ENCODE data around the gene POLE4.

Gene POLE4

GRCh38 chr2:74942263-74942662, 16.2 kb upstream of the POLE4 start (continued):
- TF ChIP-seq ZSCAN18 (tag by site-specific recombination; IDR thresholded peaks at IDR 0.05) (no peak), EGR2 (tag by site-specific recombination; IDR thresholded peaks at IDR 0.05; ENCODE audit: low read depth) (no peak), ZNF175 (tag by site-specific recombination; IDR thresholded peaks at IDR 0.05) (no peak)

GRCh38 chr2:74944987-74945787, 13.3 kb upstream of the POLE4 start:
- no peaks in the 10 kb centered on the region for H3K4me1 ChIP-seq (ENCODE audit: control insufficient read depth, insufficient read depth, low read length)
- POLR2A ChIA-PET, result interaction anchor here (0.7 kb wide), 1 partner anchor 488 kb away, joined by 3 read pairs; no protein-coding TSS in a partner anchor
- no peaks in the 10 kb centered on the region for H3K36me3 ChIP-seq (ENCODE audit: control insufficient read depth in 2 of 2, insufficient read depth in 1 of 2, low read length in 2 of 2)
- CTCF ChIA-PET, result interaction anchor here (0.6 kb wide), 1 partner anchor 75 kb away, joined by 3 read pairs; no protein-coding TSS in a partner anchor
- no peak overlapping the region for H3K27ac ChIP-seq (ENCODE audit: extremely low read depth, low read depth, low read length)
- no peak overlapping the region for H3K4me3 ChIP-seq (ENCODE audit: low read depth, low read length)
- no peaks in the 10 kb centered on the region for H3K9me3 ChIP-seq (ENCODE audit: control insufficient read depth, insufficient read depth, low read depth, low read length)
- TF ChIP-seq ZNF202 (tag by site-specific recombination; IDR thresholded peaks at IDR 0.05; ENCODE audit: borderline replicate concordance) (no peak), ZNF175 (tag by site-specific recombination; IDR thresholded peaks at IDR 0.05) (no peak), PRDM2 (tag by site-specific recombination; IDR thresholded peaks at IDR 0.05; ENCODE audit: borderline replicate concordance) (no peak), ZSCAN30 (tag by site-specific recombination; IDR thresholded peaks at IDR 0.05) (no peak), ZNF830 (tag by site-specific recombination; IDR thresholded peaks at IDR 0.05; ENCODE audit: low read depth) (no peak), KLF8 (tag by site-specific recombination; IDR thresholded peaks at IDR 0.05) (no peak), ZNF548 (tag by site-specific recombination; IDR thresholded peaks at IDR 0.05) (no peak), ZNF362 (tag by site-specific recombination; IDR thresholded peaks at IDR 0.05) (no peak), REPIN1 (tag by site-specific recombination; IDR thresholded peaks at IDR 0.05; ENCODE audit: low read depth) (no peak), ZFP41 (tag by site-specific recombination; IDR thresholded peaks at IDR 0.05; ENCODE audit: borderline replicate concordance) (no peak), ZBTB21 (tag by site-specific recombination; IDR thresholded peaks at IDR 0.05) (no peak), MZF1 (tag by site-specific recombination; IDR thresholded peaks at IDR 0.05; ENCODE audit: borderline replicate concordance) (no peak), YY2 (tag by site-specific recombination; IDR thresholded peaks at IDR 0.05) (no peak), ZSCAN18 (tag by site-specific recombination; IDR thresholded peaks at IDR 0.05) (no peak), ZNF560 (tag by site-specific recombination; IDR thresholded peaks at IDR 0.05; ENCODE audit: borderline replicate concordance) (no peak), ZNF155 (tag by site-specific recombination; IDR thresholded peaks at IDR 0.05) (no peak), SP2 (tag by site-specific recombination; IDR thresholded peaks at IDR 0.05) (no peak), TSHZ1 (tag by site-specific recombination; IDR thresholded peaks at IDR 0.05; ENCODE audit: borderline replicate concordance) (no peak), ZNF138 (tag by site-specific recombination; IDR thresholded peaks at IDR 0.05; ENCODE audit: borderline replicate concordance) (no peak)

Data from HEK293 (cell line).